ENCODE measurements around the gene TSPAN3.
A peak's percentile ranks its signal among the peaks of the same experiment; 100 is the strongest.

The TSPAN3 gene

GRCh38 chr15:77070495-77071304, at the start of gene TSPAN3:
TSPAN3 (minus strand) TSS chr15:77071109; CDS start chr15:77070954, 155 bp downstream.
- H3K4me3 ChIP-seq (ENCODE audit: low read depth, low read length): peak within 1 kb of the TSS; percentile 77

- H3K4me3 ChIP-seq (ENCODE audit: low read depth, low read length): no peak overlapping the region
Measured at GRCh38 chr15:77120576-77120975, 49.7 kb upstream of the TSPAN3 start.

- H3K4me3 ChIP-seq (ENCODE audit: low read depth, low read length): no peak overlapping the region
Measured at GRCh38 chr15:77119446-77119845, 48.5 kb upstream of the TSPAN3 start.

- no peak overlapping the region for H3K4me3 ChIP-seq (ENCODE audit: low read depth, low read length)
Measured at GRCh38 chr15:77118882-77119321, 48.0 kb upstream of the TSPAN3 start.

- H3K4me3 ChIP-seq (ENCODE audit: low read depth, low read length): no peak overlapping the region
Measured at GRCh38 chr15:77115179-77115578, 44.3 kb upstream of the TSPAN3 start.

GRCh38 chr15:77112838-77113504, 42.1 kb upstream of the TSPAN3 start:
- no peak overlapping the region for H3K4me3 ChIP-seq (ENCODE audit: low read depth, low read length)

- H3K4me3 ChIP-seq (ENCODE audit: low read depth, low read length): no peak overlapping the region
Measured at GRCh38 chr15:77111789-77112188, 40.9 kb upstream of the TSPAN3 start.

GRCh38 chr15:77107531-77108355, 36.8 kb upstream of the TSPAN3 start:
- no peak overlapping the region for H3K4me3 ChIP-seq (ENCODE audit: low read depth, low read length)

- H3K4me3 ChIP-seq (ENCODE audit: low read depth, low read length): no peak overlapping the region
Measured at GRCh38 chr15:77107068-77107467, 36.2 kb upstream of the TSPAN3 start.

GRCh38 chr15:77104155-77104554, 33.2 kb upstream of the TSPAN3 start:
- no peak overlapping the region for H3K4me3 ChIP-seq (ENCODE audit: low read depth, low read length)

- no peak overlapping the region for H3K4me3 ChIP-seq (ENCODE audit: low read depth, low read length)
Measured at GRCh38 chr15:77099741-77100463, 29.0 kb upstream of the TSPAN3 start.

- no peak overlapping the region for H3K4me3 ChIP-seq (ENCODE audit: low read depth, low read length)
Measured at GRCh38 chr15:77098572-77098971, 27.7 kb upstream of the TSPAN3 start.

GRCh38 chr15:77097921-77098320, 27.0 kb upstream of the TSPAN3 start:
- H3K4me3 ChIP-seq (ENCODE audit: low read depth, low read length): no peak overlapping the region

- no peak overlapping the region for H3K4me3 ChIP-seq (ENCODE audit: low read depth, low read length)
Measured at GRCh38 chr15:77097248-77097721, 26.4 kb upstream of the TSPAN3 start.

- no peak overlapping the region for H3K4me3 ChIP-seq (ENCODE audit: low read depth, low read length)
Measured at GRCh38 chr15:77096541-77096940, 25.6 kb upstream of the TSPAN3 start.

GRCh38 chr15:77096138-77096537, 25.2 kb upstream of the TSPAN3 start:
- no peak overlapping the region for H3K4me3 ChIP-seq (ENCODE audit: low read depth, low read length)

- no peak overlapping the region for H3K4me3 ChIP-seq (ENCODE audit: low read depth, low read length)
Measured at GRCh38 chr15:77094397-77095030, 23.6 kb upstream of the TSPAN3 start.

- H3K4me3 ChIP-seq (ENCODE audit: low read depth, low read length): no peak overlapping the region
Measured at GRCh38 chr15:77093436-77093835, 22.5 kb upstream of the TSPAN3 start.

- H3K4me3 ChIP-seq (ENCODE audit: low read depth, low read length): no peak overlapping the region
Measured at GRCh38 chr15:77091097-77091496, 20.2 kb upstream of the TSPAN3 start.

- H3K4me3 ChIP-seq (ENCODE audit: low read depth, low read length): no peak overlapping the region
Measured at GRCh38 chr15:77087213-77087612, 16.3 kb upstream of the TSPAN3 start.

Measured in iPS-11a (cell line).